Measurements from ENCODE around the gene CYP4F2.
"Not testable (repeated sequence)": the region's sequence is repeated elsewhere in the genome, so short reads cannot be mapped to it uniquely, and the experiment has no call there.

CYP4F2 gene

DNA sequence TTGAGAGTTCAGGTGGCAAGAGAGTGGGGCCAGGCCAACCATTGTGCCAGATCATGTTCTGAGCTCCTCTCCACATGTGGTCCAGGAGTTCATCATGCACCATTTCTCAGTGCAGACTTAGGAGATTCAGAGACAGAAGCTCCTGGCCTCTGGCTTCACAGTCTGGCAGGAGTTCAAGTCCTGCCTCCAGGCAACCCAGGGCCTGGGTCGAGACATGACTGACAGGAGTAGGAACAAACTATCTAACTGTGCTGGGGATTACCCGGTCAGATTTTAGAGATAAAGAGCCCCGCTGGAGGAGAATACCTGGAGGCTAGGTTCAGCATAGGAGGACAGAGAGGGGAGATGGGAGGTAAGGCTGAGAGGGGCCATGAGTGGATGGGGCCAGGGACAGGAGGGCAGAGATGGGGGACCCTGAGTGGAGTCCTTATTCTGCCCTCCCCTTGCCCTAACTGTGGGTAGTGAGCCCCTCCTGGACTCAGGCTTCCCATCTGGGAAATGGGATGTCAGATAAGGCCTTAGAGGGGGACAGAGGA, 37.4 kb upstream of the CYP4F2 start:
- H3K4me3 ChIP-seq (ENCODE audit: low read length): no peak overlapping the region
- DNase-seq (ENCODE audit: low read depth): no peak
- TF ChIP-seq, protein P1, sequence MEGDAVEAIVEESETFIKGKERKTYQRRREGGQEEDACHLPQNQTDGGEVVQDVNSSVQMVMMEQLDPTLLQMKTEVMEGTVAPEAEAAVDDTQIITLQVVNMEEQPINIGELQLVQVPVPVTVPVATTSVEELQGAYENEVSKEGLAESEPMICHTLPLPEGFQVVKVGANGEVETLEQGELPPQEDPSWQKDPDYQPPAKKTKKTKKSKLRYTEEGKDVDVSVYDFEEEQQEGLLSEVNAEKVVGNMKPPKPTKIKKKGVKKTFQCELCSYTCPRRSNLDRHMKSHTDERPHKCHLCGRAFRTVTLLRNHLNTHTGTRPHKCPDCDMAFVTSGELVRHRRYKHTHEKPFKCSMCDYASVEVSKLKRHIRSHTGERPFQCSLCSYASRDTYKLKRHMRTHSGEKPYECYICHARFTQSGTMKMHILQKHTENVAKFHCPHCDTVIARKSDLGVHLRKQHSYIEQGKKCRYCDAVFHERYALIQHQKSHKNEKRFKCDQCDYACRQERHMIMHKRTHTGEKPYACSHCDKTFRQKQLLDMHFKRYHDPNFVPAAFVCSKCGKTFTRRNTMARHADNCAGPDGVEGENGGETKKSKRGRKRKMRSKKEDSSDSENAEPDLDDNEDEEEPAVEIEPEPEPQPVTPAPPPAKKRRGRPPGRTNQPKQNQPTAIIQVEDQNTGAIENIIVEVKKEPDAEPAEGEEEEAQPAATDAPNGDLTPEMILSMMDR (conservative IDR thresholded peaks at IDR 0.05; ENCODE audit: low read depth, low read length): no peak

DNA sequence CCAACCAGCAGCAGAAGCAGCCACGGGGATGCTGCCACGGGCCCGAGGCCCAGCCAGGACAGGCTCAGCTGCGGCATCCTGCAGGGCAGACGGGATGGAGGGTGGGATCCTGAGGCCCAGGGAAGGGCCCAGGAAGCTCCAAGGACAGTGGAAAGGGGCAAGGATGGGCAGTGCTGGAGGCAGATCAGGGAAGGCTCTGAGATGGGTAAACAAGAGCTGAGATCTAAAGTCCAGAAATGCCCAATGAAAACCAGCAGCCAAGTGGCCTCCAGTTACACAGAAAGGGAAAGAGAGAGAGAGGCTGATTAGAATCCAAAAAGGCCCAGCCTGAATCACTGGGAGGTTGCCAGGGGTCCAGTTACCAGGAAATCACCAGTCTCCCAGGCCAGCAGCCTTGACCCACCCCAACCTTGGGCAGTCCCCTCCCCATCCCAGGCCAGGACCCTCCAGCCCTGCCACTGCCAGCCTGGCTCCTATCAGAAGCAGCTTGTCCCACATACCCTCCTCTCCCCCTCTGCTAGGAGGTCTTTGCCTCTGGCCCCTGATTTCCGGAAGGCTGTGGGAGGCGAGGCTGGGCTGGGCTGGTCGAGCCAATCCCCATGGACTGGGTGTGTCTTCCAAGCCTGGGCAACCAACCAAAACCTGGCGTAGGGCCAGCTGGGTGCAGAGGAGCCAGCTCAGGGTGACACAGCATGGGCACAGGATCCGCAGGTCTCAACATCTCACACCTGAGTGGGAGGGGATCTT, 36.6 kb upstream of the CYP4F2 start, which contains the start of gene CYP4F11:
Gene CYP4F11 (minus strand): TSS at position 198 of the 747 bp plus-strand sequence. CDS start 121 bp downstream, at position 77.
- TF ChIP-seq, protein P1 (conservative IDR thresholded peaks at IDR 0.05; ENCODE audit: low read depth, low read length): no peak
- H3K4me3 ChIP-seq (ENCODE audit: low read length): no peak within 1 kb of the TSS

DNA sequence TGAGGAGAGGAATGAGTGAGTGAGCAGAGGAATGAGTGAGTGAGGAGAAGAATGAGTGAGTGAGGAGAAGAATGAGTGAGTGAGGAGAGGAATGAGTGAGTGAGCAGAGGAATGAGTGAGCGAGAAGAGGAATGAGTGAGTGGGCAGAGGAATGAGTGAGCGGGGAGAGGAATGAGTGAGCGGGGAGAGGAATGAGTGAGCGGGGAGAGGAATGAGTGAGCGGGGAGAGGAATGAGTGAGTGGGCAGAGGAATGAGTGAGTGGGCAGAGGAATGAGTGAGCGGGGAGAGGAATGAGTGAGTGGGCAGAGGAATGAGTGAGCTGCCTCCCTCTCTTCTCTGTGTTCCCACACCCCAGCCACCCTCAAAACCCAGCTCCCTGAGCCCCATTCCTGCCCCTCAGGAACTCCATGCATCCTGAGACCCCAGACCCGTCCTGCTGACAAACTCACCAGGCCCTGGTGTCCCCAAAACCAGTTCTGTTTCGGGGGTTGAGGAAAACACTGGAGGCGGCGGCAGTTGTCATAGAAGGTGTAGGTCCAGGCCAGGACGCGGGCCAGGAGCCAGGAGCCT, 36.0 kb upstream of the CYP4F2 start:
- not testable (repeated sequence) for DNase-seq (ENCODE audit: low read depth); H3K4me3 ChIP-seq (ENCODE audit: low read length)

More for the DNA sequence above, 36.6 kb upstream of the CYP4F2 start, which contains the start of gene CYP4F11:
- no peak for DNase-seq (ENCODE audit: low read depth)

DNA sequence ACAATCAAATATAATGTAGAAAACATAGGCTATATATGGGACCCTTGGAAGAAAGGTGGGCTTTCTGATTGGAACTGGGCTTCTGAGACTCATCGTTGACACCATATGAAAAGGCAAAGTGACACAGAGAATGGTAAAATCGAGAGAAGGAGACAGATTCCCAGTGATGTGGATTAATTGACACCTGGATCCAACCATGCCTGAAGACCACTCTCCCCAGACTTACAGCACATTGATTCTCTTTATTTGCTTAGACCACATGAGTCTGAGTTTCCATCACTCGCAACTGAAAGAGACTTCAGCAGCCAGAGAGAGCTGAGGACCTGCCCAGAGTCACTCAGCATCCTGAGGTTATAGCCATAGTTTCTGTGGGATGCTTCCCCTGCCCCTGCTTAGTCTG, 30.4 kb upstream of the CYP4F2 start:
- DNase-seq (ENCODE audit: low read depth): no peak
- TF ChIP-seq, protein P1 (conservative IDR thresholded peaks at IDR 0.05; ENCODE audit: low read depth, low read length): no peak
- no peak overlapping the region for H3K4me3 ChIP-seq (ENCODE audit: low read length)

DNA sequence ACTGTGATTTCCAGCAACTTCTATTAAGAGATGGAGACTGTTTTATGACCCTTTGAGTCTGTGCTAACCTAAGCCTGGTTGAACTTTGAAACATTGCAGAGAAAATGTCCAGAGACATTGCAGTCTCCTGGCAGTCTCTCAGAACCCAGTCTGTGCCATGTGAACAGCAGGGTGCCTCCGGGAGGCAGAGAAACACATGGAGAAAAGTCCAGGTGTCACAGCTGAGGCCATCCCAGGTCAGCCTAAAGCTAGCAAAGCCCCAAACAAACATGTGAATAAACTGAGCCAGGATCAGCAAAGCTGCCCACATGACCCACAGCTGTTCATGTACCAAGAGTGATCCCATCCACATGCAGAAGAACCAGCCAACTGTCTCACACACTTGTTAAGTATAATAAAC, 28.6 kb upstream of the CYP4F2 start:
- DNase-seq (ENCODE audit: low read depth): no peak
- TF ChIP-seq, protein P1 (conservative IDR thresholded peaks at IDR 0.05; ENCODE audit: low read depth, low read length): no peak
- no peak overlapping the region for H3K4me3 ChIP-seq (ENCODE audit: low read length)

DNA sequence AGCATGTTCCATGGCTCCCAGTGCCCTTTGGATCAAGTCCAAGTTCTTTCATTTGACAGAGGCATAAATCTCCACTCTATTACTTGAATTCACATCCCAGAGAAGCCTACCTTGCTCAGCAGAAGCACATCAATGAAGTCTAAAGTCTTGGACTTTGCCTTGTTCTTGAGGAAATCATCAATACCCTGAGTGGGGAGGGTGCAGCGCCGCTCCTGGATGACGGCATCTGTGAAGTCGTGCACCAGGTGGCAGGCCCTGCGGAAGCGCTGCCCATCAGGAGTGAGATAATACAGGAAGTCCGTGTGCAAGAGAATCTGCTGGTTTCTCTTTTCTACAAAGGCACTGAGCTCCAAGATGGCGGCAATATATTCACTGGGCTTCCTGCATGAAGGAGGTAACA, 25.8 kb upstream of the CYP4F2 start:
- no peak overlapping the region for H3K4me3 ChIP-seq (ENCODE audit: low read length)
- TF ChIP-seq, protein P1 (conservative IDR thresholded peaks at IDR 0.05; ENCODE audit: low read depth, low read length): no peak
- no peak for DNase-seq (ENCODE audit: low read depth)

DNA sequence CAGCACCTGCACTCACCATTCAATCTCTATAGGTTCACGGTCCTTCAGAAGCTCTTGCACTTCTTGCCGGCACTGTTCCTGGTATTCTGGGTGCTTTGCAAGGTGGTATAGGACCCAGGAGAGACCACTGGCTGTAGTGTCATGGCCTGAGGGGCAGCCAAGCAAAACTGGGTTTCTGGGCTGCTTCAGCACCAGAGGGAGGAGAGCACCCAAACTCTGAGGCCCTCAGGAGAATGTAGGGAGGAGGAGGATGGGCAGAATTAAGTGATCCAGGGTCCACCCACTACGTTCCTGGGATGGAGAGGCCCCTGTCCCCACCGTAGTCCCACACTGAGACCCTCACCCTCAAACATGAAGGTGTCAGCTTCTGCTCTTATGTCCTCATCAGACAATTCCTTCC, 24.1 kb upstream of the CYP4F2 start:
- H3K4me3 ChIP-seq (ENCODE audit: low read length): no peak overlapping the region
- DNase-seq (ENCODE audit: low read depth): no peak
- TF ChIP-seq, protein P1 (conservative IDR thresholded peaks at IDR 0.05; ENCODE audit: low read depth, low read length): no peak
